Parathyroid adenoma (tissue), 2 donors: ENCODE measurements around the gene HELZ.

Experiments
- H2AFZ ChIP-seq: fragments of 300-600 bp; sonication (generic); one replicate; pipeline ENCODE4 v1.7.0; 2017; ENCODE audit warnings: antibody characterized with exemption, mild to moderate bottlenecking
- H3K27ac ChIP-seq: fragments of 300-600 bp; sonication (generic); one replicate; pipeline ENCODE4 v1.7.0; 2017
- H3K27me3 ChIP-seq: fragments of 300-600 bp; sonication (generic); one replicate; pipeline ENCODE4 v1.7.0; 2017; ENCODE audit warnings: low read length; ENCODE audit not compliant: control insufficient read depth, insufficient read depth
- H3K36me3 ChIP-seq: fragments of 300-600 bp; sonication (generic); one replicate; pipeline ENCODE4 v1.7.0; 2017; ENCODE audit warnings: low read length; ENCODE audit not compliant: control insufficient read depth, insufficient read depth
- H3K4me1 ChIP-seq: fragments of 300-600 bp; sonication (generic); one replicate; pipeline ENCODE4 v1.7.0; 2017; ENCODE audit warnings: control low read depth
- H3K4me2 ChIP-seq: fragments of 300-600 bp; sonication (generic); one replicate; pipeline ENCODE4 v1.7.0; 2017; ENCODE audit warnings: low read length
- H3K4me3 ChIP-seq: fragments of 300-600 bp; sonication (generic); one replicate; pipeline ENCODE4 v1.7.0; 2017; ENCODE audit warnings: low read depth, low read length
- H3K79me2 ChIP-seq: fragments of 300-600 bp; sonication (generic); one replicate; pipeline ENCODE4 v1.7.0; 2017; ENCODE audit warnings: control low read depth
- H3K9ac ChIP-seq: fragments of 300-600 bp; sonication (generic); one replicate; pipeline ENCODE4 v1.7.0; 2017; ENCODE audit warnings: mild to moderate bottlenecking
- H3K9me3 ChIP-seq: fragments of 300-600 bp; sonication (generic); one replicate; pipeline ENCODE4 v1.7.0; 2017; ENCODE audit warnings: low read length; ENCODE audit not compliant: control insufficient read depth
- CTCF ChIP-seq: fragments of 300-600 bp; sonication (generic); IDR thresholded peaks from one replicate; pipeline ENCODE4 v1.7.0; 2017; ENCODE audit warnings: antibody characterized with exemption, mild to moderate bottlenecking
- donor health status: primary hyperparathyroidism.

Gene HELZ

GRCh38 chr17:67239597-67239996 is 5.4 kb downstream of the HELZ start:
- H3K27ac ChIP-seq = no peak overlapping the region

GRCh38 chr17:67238991-67239390 is 6.0 kb downstream of the HELZ start:
- H3K4me2 ChIP-seq = no peak overlapping the region
- H3K27me3 ChIP-seq = no peaks in the 10 kb centered on the region
- no peak overlapping the region for H3K27ac ChIP-seq
- no peak overlapping the region for H3K9ac ChIP-seq
- H3K9me3 ChIP-seq = no peaks in the 10 kb centered on the region
- no peak for TF ChIP-seq CTCF
- H2AFZ ChIP-seq = no peak overlapping the region
- H3K36me3 ChIP-seq = no peaks in the 10 kb centered on the region
- peaks cover 13% of the 10 kb centered on the region for H3K4me1 ChIP-seq
- H3K79me2 ChIP-seq = peaks cover 31% of the 10 kb centered on the region
- no peak overlapping the region for H3K4me3 ChIP-seq

More at GRCh38 chr17:67239597-67239996, 5.4 kb downstream of the HELZ start:
- no peak overlapping the region for H3K4me2 ChIP-seq
- no peaks in the 10 kb centered on the region for H3K36me3 ChIP-seq
- no peaks in the 10 kb centered on the region for H3K9me3 ChIP-seq
- H3K27me3 ChIP-seq = no peaks in the 10 kb centered on the region
- no peak overlapping the region for H3K9ac ChIP-seq
- H3K79me2 ChIP-seq = peaks cover 35% of the 10 kb centered on the region
- H3K4me3 ChIP-seq = no peak overlapping the region
- no peak for TF ChIP-seq CTCF
- H3K4me1 ChIP-seq = peaks cover 13% of the 10 kb centered on the region
- H2AFZ ChIP-seq = no peak overlapping the region

DNA sequence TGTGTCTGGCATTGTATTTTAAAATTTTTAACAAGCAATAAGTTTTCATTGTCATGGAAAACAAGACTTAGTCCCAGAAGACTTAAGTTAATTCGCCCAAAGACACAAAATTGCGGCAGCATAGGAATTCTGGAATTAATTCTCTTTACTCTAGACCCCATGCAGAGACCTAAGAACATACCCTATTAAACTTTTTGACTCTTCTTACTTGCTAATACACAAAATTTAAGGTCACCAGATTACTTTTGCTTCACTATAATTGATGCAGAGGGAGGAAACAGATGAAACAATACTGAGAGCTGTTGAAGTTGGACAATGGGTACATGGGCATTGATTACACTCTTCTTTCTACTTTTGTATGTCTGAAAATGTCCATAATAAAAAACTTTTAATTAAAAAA is 12.6 kb downstream of the HELZ start:
- no peak for TF ChIP-seq CTCF
- H3K9me3 ChIP-seq = no peaks in the 10 kb centered on the region
- no peaks in the 10 kb centered on the region for H3K36me3 ChIP-seq
- H3K9ac ChIP-seq = no peak overlapping the region
- no peak overlapping the region for H3K4me2 ChIP-seq
- H3K27me3 ChIP-seq = no peaks in the 10 kb centered on the region
- H3K4me3 ChIP-seq = no peak overlapping the region
- H3K4me1 ChIP-seq = no peaks in the 10 kb centered on the region
- no peak overlapping the region for H2AFZ ChIP-seq
- peaks cover 38% of the 10 kb centered on the region for H3K79me2 ChIP-seq
- no peak overlapping the region for H3K27ac ChIP-seq

GRCh38 chr17:67229109-67229955 is 15.7 kb downstream of the HELZ start:
- H3K79me2 ChIP-seq = peaks cover 37% of the 10 kb centered on the region
- no peak overlapping the region for H3K9ac ChIP-seq
- H3K4me2 ChIP-seq = no peak overlapping the region
- H3K9me3 ChIP-seq = no peaks in the 10 kb centered on the region
- H2AFZ ChIP-seq = no peak overlapping the region
- TF ChIP-seq CTCF = no peak
- no peaks in the 10 kb centered on the region for H3K36me3 ChIP-seq
- H3K27me3 ChIP-seq = no peaks in the 10 kb centered on the region
- H3K27ac ChIP-seq = no peak overlapping the region
- H3K4me1 ChIP-seq = no peaks in the 10 kb centered on the region
- H3K4me3 ChIP-seq = no peak overlapping the region

- Histone ChIP-seq H3K9ac (no peak overlapping the region), H3K79me2 (peaks cover 46% of the 10 kb centered on the region), H3K27ac (no peak overlapping the region), H3K27me3 (no peaks in the 10 kb centered on the region), H3K4me3 (no peak overlapping the region), H3K4me2 (no peak overlapping the region), H3K4me1 (no peaks in the 10 kb centered on the region), H2AFZ (no peak overlapping the region), H3K9me3 (no peaks in the 10 kb centered on the region), H3K36me3 (no peaks in the 10 kb centered on the region)
- TF ChIP-seq CTCF = no peak
Observed at GRCh38 chr17:67227488-67227887, 17.5 kb downstream of the HELZ start.
